ENCODE measurements around the gene CCDC34. TPM values are rescaled to one million over a fixed set of nuclear protein-coding genes. Genes with fewer than 3 reads are reported as not detected.

CCDC34 gene
- total RNA-seq, 1 donor = 1.4 TPM

DNA sequence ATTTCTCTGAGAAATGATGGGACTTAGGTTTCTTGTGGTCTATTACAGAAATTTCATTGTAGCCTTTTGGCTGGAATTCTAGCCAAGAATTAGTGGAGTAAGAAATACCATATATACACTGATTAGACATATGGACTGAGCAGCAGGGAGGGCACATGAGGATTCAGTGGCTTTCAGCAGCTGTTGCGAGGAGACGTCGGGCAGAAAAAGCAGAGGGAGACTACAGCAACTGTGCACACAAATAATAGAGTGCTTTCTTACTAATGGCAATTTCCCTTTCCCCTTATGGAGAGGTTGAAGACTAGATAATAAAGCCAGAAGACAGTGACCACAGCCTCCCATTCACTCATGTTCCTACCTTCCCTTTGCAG lies 35.4 kb upstream of the CCDC34 start:
- Histone ChIP-seq H3K4me1 (ENCODE audit: insufficient read depth, low read length) (no peaks in the 10 kb centered on the region), H3K27me3 (ENCODE audit: insufficient read depth, low read length) (no peaks in the 10 kb centered on the region), H3K9me3 (ENCODE audit: low read depth, low read length) (no peaks in the 10 kb centered on the region), H3K4me3 (ENCODE audit: low read length) (no peak overlapping the region)

DNA sequence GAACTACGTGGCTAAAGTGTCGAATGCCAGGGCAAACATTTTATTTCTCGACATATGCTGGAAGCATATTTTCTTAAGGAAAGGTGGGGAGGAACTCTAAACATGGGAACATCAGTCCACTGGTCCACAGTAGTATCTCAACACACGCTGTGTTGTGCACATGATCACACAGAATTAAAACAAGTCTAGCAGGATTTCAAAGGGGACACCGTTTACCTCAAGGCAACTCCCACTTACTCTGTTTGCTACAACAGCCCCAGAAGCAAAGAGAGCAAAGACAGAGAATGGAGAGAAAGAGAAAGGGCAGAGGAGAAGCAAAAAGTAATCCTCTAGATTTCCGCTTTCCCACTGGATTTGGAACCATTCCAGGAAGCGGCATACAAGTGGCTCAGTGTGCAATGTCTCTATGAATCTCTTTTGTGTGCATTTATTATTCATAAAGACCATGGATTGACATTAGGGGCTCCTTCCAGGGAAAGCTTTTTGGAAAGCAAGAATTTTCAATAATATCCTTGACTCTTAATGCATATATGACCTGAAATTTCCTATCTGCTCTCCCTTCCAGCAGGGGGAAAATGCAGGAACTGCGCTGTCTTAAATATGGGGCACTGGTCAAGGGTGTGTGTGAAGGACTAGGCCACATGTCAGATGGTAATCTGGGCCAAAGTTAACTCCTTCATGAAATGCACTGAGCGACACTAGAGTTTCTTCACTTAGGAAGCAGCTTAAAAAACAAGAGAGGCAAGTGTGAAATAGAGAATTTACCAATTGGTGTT lies 34.8 kb upstream of the CCDC34 start:
- no peaks in the 10 kb centered on the region for H3K9me3 ChIP-seq (ENCODE audit: low read depth, low read length)
- H3K4me1 ChIP-seq (ENCODE audit: insufficient read depth, low read length) = no peaks in the 10 kb centered on the region
- no peak overlapping the region for H3K4me3 ChIP-seq (ENCODE audit: low read length)
- no peaks in the 10 kb centered on the region for H3K27me3 ChIP-seq (ENCODE audit: insufficient read depth, low read length)

DNA sequence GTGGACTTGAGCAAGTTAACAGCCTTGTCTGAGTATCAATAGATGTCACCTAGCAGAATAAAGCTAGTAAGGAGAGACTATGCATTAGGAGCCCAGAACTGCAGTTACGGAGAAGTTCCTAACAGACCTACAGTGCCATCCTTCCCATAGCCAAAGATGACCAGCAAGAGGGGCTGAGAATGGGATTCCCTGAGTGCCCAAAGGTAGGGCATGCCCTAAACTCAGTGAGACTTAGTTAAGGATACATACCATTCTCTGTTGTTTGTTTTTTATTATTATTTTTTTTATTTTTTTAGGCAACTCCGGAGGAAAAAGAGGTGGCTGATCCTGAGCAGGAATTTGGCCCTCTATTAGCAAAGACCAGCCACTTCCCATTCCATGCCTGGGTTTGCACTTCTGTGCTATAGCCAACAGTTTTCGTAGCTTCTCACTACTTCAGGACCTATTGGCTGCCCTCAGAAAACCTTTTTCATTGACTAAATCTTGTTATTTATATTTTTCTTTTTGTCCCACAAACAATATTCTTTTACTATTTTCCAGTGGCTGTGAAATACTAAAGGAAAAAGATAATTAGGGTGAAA lies 33.3 kb upstream of the CCDC34 start:
- no peak overlapping the region for H3K4me3 ChIP-seq (ENCODE audit: low read length)
- H3K4me1 ChIP-seq (ENCODE audit: insufficient read depth, low read length) = no peaks in the 10 kb centered on the region
- no peaks in the 10 kb centered on the region for H3K27me3 ChIP-seq (ENCODE audit: insufficient read depth, low read length)
- H3K9me3 ChIP-seq (ENCODE audit: low read depth, low read length) = no peaks in the 10 kb centered on the region

DNA sequence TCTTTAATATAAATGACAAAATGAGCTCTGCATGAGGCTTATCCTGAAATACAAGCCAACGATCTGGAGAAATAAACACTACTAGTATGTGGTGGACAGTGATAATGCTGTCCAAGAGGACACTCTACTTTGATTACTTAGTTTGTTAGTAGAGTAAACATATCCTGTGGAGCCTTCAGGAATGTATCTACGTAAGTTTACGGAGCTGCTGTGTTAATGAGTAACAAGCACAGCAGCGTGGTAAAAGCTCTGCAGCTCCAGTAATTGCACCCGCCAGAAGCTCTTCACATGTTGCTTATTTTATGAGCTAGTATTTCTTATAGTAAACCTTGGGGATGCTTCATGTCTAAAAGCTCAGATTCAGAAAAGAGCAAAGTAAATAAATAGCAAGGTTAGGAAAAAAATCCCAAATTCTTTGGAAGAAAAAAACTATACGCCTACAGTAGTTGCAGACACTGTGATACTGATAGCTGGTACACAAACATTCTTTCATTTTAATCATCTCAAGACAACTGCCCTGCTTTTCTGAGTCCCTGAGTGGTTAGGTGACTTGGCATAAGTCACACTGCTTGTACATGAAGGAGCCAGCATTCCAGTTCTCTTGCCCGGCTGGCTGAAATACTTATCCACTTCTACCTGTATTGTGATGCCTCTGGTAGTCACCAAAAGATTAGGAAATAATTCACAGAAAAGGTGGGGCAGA lies 32.7 kb upstream of the CCDC34 start:
- H3K27me3 ChIP-seq (ENCODE audit: insufficient read depth, low read length) = no peaks in the 10 kb centered on the region
- no peak overlapping the region for H3K4me3 ChIP-seq (ENCODE audit: low read length)
- H3K4me1 ChIP-seq (ENCODE audit: insufficient read depth, low read length) = no peaks in the 10 kb centered on the region
- H3K9me3 ChIP-seq (ENCODE audit: low read depth, low read length) = no peaks in the 10 kb centered on the region

DNA sequence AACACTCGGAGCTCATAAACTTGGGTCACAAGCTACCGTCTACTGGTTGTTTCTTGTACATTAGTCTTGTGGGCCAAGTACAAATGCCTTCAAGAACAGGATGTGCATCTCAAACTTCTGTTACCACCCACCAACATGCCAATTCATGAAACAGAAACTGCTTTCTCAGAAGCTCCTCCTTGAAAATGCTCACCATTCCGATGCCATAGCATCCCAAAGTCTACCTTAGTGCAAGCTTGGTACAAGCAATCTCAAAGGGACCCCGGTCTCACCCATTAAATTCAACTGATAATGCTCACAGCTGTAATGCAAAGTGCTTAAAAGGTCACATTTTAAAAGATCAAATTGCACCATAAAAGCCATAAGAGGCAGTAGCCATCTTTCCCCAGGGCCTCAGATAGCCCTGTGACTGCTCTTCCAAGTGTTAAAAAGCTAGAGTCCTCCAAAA lies 31.8 kb upstream of the CCDC34 start:
- Histone ChIP-seq H3K4me1 (ENCODE audit: insufficient read depth, low read length) (no peaks in the 10 kb centered on the region), H3K27me3 (ENCODE audit: insufficient read depth, low read length) (no peaks in the 10 kb centered on the region), H3K4me3 (ENCODE audit: low read length) (no peak overlapping the region), H3K9me3 (ENCODE audit: low read depth, low read length) (no peaks in the 10 kb centered on the region)

DNA sequence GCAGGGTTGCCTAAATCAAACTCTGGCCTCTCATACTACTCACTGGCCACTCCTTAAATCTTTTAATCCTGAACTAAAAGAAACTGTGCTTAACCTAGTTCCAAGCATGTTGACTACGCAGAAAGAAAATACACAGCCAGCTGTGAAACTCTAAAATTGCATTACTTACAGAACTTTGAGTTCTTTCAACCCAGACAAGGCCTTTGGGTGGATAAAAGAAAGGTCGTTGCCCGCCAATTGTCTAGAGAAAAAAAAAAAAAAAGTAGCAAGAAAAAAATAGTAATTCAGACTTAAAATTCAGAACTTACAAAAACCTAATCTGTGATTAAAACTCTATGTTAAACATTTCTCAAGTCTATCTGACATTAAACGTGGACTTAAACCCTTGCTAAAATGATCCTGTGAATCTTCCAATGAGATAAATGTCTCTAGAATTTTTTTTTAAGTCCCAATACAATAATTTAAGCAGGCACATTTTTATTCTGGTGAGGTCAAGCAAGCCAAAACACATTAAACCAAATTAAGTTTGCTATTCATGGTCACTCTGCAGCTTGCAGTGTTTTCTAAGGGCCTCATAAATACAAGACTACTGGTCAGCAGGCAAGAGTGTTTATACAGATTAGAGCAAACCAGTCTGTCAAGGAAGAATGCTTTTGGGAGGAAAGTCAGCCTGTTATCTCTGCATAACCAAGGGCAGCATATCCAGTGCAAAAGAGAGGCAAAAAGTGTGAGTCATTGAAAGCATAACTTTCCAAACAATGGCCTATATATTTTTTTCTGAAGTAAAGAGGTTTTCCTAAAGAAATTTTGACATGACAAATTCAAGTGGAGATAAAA lies 29.5 kb upstream of the CCDC34 start:
- no peak overlapping the region for H3K4me3 ChIP-seq (ENCODE audit: low read length)
- H3K4me1 ChIP-seq (ENCODE audit: insufficient read depth, low read length) = no peaks in the 10 kb centered on the region
- H3K27me3 ChIP-seq (ENCODE audit: insufficient read depth, low read length) = no peaks in the 10 kb centered on the region
- H3K9me3 ChIP-seq (ENCODE audit: low read depth, low read length) = no peaks in the 10 kb centered on the region

DNA sequence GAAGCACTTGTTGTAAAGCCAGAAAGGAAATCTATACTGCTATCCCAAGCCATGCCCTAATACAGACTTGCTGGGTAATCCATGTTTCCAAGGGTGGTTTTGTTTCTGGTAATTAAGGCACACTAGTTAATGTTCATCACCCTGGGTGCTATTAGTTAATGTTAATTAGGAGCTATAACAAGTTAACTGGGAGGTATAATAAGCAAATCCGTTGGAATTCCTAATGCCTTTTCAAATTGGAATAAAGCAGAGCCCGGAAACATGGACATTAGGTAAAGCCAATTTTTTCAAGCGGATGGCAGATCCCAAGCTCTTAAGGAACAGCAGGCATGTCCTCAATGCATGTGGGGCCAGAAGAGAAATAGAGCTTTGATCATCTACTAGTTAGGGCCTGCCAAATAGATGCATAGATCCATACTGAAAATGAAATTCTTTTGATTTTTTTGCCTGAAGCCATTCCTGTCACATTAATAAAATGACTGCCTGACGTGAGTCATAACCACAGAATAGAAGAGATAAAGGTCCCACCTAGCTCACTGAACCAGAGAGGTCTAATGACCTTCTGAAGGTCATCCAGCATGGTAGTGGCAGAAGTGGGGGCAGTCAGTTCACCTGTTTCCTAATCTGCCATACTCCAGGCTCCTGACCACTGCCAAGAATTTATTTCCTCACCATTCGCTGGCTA lies 28.5 kb upstream of the CCDC34 start:
- no peaks in the 10 kb centered on the region for H3K4me1 ChIP-seq (ENCODE audit: insufficient read depth, low read length)
- H3K9me3 ChIP-seq (ENCODE audit: low read depth, low read length) = no peaks in the 10 kb centered on the region
- H3K4me3 ChIP-seq (ENCODE audit: low read length) = no peak overlapping the region
- H3K27me3 ChIP-seq (ENCODE audit: insufficient read depth, low read length) = no peaks in the 10 kb centered on the region

DNA sequence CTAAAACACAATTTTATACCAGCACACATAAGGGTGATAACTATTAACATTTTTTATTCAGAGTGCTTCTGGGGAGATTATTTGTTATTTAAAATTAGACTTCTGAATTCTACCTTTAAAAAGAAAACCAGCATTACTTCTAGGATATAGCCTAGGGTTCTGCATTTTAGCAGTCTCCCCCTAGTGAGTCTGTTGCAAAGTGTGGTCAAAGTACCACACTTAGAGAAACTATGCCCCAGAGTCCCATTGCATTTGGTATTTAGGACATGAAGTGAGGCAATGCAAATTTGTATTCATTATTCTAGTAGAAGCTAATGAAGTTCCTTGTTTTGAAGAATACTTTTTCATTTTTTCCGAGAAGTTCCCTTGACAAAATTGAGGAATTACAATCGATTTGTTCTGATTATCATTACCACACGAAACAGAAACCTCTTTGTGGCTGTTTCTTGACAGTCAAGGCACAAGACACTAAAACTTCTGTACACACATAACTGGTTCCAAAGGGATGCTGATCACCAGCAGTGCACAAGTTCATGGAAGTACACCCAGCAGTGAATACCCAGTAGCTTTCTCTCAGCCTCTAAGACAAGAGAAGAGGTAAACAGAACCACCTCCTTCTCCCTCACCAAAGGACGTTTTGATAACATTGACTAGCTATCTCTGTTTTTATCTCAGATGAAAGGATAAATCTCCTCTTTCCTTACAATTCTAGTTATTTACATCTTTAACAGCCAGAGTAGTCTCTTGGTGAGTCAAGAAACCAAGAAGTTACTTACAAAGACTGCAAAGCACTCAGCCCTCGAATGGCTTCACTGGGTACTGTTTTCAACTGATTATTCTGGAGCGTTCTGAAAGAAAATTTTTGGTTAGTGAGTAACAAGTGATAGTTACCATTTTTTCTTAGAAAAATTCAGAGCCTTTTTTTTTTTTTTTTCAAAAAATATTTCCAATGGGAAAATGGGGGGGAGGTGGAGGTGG lies 27.6 kb upstream of the CCDC34 start:
- Histone ChIP-seq H3K4me1 (ENCODE audit: insufficient read depth, low read length) (no peaks in the 10 kb centered on the region), H3K9me3 (ENCODE audit: low read depth, low read length) (no peaks in the 10 kb centered on the region), H3K4me3 (ENCODE audit: low read length) (no peak overlapping the region), H3K27me3 (ENCODE audit: insufficient read depth, low read length) (no peaks in the 10 kb centered on the region)

DNA sequence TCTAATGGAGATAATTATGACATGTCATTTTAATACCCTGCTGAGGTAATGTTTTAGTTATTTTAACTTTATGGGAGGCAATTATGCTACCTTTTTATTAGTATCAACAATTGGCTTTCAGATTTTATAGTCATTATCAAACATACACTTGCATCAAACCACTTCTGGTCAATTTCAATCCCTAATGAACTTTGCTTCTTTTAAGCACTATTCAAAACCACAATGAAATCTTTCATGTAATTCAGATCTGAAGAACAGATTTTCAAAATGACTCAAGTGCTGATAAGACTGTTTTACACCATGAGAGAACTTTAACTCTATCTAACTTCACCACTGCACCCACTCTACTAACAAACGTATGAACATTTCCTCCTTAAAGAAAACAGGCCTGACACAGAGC lies 25.9 kb upstream of the CCDC34 start:
- Histone ChIP-seq H3K4me3 (ENCODE audit: low read length) (no peak overlapping the region), H3K9me3 (ENCODE audit: low read depth, low read length) (no peaks in the 10 kb centered on the region), H3K4me1 (ENCODE audit: insufficient read depth, low read length) (no peaks in the 10 kb centered on the region), H3K27me3 (ENCODE audit: insufficient read depth, low read length) (no peaks in the 10 kb centered on the region)

DNA sequence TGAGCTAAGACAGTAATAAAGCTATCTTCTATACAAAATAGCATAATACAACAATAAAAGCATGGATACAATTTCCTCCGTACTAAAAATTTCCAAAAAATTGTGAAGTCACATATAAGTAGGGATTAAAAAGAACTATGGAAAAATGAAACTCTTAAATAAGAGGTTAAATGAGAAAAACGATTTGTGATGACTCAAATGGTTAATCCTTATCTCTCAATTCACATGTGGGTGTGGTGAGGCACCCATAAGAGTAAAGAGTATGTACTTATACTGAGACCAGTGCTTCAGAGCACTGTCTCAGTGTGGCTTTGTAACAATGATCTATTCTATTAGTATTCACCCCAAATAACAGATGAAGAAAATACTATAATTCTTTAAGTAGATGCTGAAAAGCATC lies 25.0 kb upstream of the CCDC34 start:
- H3K4me1 ChIP-seq (ENCODE audit: insufficient read depth, low read length) = no peaks in the 10 kb centered on the region
- H3K27me3 ChIP-seq (ENCODE audit: insufficient read depth, low read length) = no peaks in the 10 kb centered on the region
- H3K4me3 ChIP-seq (ENCODE audit: low read length) = no peak overlapping the region
- no peaks in the 10 kb centered on the region for H3K9me3 ChIP-seq (ENCODE audit: low read depth, low read length)

DNA sequence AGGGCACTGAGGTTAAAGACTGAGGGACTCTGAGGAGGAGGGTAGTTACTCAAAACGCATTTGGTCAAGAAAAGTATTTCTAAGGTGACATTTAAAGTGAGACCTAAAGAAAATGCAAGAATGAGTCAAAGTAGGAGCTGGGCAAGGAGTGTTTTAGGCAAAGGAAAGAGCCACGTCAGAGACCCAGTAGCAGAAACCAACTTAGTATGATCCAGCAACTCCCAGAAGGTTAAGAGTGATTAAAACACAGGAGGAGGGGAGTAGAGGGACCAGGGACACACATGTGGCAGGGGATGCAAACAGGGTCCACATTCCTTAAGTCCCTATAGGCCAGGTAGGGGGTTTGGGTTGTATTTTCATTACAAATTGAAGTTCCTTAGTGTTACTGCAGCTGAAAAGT lies 24.3 kb upstream of the CCDC34 start:
- Histone ChIP-seq H3K27me3 (ENCODE audit: insufficient read depth, low read length) (no peaks in the 10 kb centered on the region), H3K4me3 (ENCODE audit: low read length) (no peak overlapping the region), H3K4me1 (ENCODE audit: insufficient read depth, low read length) (no peaks in the 10 kb centered on the region), H3K9me3 (ENCODE audit: low read depth, low read length) (no peaks in the 10 kb centered on the region)

DNA sequence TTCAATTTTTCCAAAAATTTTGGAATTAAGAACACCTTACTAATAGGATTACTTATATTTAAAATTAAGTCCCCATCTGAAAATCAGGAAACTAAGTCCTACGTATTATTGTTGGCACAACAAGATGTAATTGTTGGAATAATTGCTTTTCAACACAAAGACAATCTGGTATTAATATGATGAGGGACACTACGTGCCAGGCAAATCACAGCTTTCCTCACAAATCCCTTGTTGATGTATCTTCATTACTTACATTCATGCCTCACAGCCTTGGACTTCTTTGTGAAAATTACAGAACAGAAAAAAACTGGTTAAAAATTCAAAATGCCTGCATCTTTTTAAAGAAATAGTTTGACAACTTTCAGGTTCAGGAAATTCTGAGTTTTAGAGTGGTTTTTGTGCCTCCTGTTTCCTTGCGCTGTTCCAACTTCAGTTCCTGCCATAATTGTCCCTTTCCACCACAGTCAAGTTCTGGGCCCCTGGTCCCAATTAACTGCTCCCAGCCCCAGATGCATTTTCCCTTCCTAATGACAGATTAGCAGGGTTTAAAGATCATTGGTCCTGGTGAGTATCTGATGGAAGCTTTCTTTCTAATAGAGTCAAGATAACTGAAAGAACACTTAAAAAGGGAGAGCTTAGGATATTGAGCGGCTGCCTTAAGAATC lies 23.3 kb upstream of the CCDC34 start:
- no peak overlapping the region for H3K4me3 ChIP-seq (ENCODE audit: low read length)
- H3K4me1 ChIP-seq (ENCODE audit: insufficient read depth, low read length) = no peaks in the 10 kb centered on the region
- no peaks in the 10 kb centered on the region for H3K9me3 ChIP-seq (ENCODE audit: low read depth, low read length)
- H3K27me3 ChIP-seq (ENCODE audit: insufficient read depth, low read length) = no peaks in the 10 kb centered on the region

DNA sequence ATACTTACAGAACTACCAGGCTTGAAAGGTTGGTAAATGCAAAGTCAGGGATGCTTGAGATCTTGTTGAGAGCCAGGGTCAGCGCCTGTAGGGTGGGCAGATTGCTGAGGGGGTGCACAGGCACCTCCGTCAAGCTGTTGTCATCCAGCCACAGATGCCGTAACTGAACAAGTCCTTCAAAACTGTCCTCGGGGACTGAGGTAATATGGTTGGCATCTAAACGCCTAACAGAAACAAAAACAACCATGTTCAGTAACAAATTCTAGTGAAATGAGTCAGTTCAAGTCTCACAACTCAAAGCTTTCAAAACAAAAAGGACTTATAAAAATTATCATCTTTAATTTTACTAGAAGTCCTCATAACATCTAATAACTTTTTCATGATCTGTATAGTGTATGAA lies 22.2 kb upstream of the CCDC34 start:
- no peaks in the 10 kb centered on the region for H3K27me3 ChIP-seq (ENCODE audit: insufficient read depth, low read length)
- no peaks in the 10 kb centered on the region for H3K9me3 ChIP-seq (ENCODE audit: low read depth, low read length)
- no peaks in the 10 kb centered on the region for H3K4me1 ChIP-seq (ENCODE audit: insufficient read depth, low read length)
- no peak overlapping the region for H3K4me3 ChIP-seq (ENCODE audit: low read length)

Data from mononuclear cell (primary cell).